Spleen (tissue), 7 donors: ENCODE data around the gene RIOK2.

ENCODE experiments used
- CTCF ChIP-seq, 11 experiments: fragments of 200-600 bp in 7 of 11; fragments of 450-650 bp in 4 of 11; sonication (generic) in 4 of 11; IDR thresholded peaks in 8 of 11; conservative IDR thresholded peaks in 3 of 11; 1 replicate in 7 of 11; 2 replicates in 4 of 11; pipeline versions ENCODE4 v1.4.0 to v1.8.0; 2016 to 2021; ENCODE audit warnings: antibody characterized with exemption in 11 of 11, inconsistent platforms in 4 of 11, mild to moderate bottlenecking in 1 of 11
- POLR2A ChIP-seq, 3 donors: fragments of 450-650 bp; IDR thresholded peaks; one replicate each; pipeline ENCODE4 v1.5.1; 2017; ENCODE audit warnings: antibody characterized with exemption in 3 of 3, mild to moderate bottlenecking in 1 of 3
- donor health status: DM: no; HTN: no; CAD: no; lungs with moderate emphysema.
- donor health status: DM: no; HTN: no; CAD: no.
- donor health status: DM: no; HTN: no; CAD: no.

GRCh38 chr5:97229688-97230285, 46.7 kb upstream of the RIOK2 start:
- TF ChIP-seq CTCF (IDR thresholded peaks at IDR 0.05 in 8 of 11, conservative IDR thresholded peaks at IDR 0.05 in 3 of 11) (no peak), POLR2A (IDR thresholded peaks at IDR 0.05) (no peak)
